OCI-LY7 (cell line): ENCODE results near the gene SLC25A44. TPM values are rescaled to one million over a fixed set of nuclear protein-coding genes. Genes with fewer than 3 reads are reported as not detected.
A peak's percentile ranks its signal among the peaks of the same experiment; 100 is the strongest.

Experiments used
- BruUV-seq: library from RNA; stranded (reverse); fragments of 400-500 nt; replicated peaks from 2 replicates; lab custom pipeline; 2021; lab: Mats Ljungman, UMichigan
- CTCF ChIA-PET: fragments of 300-600 bp; sonication (Branson Sonifier 250); formaldehyde crosslinking; loops from one replicate; lab custom pipeline; 2022; ENCODE audit warnings: antibody characterized with exemption; ENCODE audit not compliant: unreplicated experiment; lab: Charles Lee
- POLR2A ChIA-PET: fragments of 300-600 bp; sonication (Branson Sonifier 250); formaldehyde crosslinking; loops from one replicate; lab custom pipeline; 2022; ENCODE audit warnings: antibody characterized with exemption; lab: Charles Lee
- DNase-seq: peaks from one replicate; pipeline ENCODE4 v3.0.0-alpha.2; 2015; ENCODE audit warnings: low spot score
- H2AFZ ChIP-seq: fragments of 200-600 bp; sonication (generic), shearing (Covaris generic); 2 replicates; pipeline ENCODE4 v1.6.1; 2014; ENCODE audit warnings: mild to moderate bottlenecking, antibody characterized with exemption, low read length, moderate library complexity
- H3K27ac ChIP-seq: fragments of 200-600 bp; sonication (generic); 2 replicates; pipeline ENCODE4 v1.5.1; 2014; ENCODE audit warnings: mixed run types, low read depth, mild to moderate bottlenecking, moderate library complexity, low read length, inconsistent platforms; ENCODE audit not compliant: poor library complexity, severe bottlenecking
- H3K36me3 ChIP-seq: fragments of 200-600 bp; sonication (generic); 2 replicates; pipeline ENCODE4 v1.6.1; 2014; ENCODE audit warnings: mild to moderate bottlenecking, antibody characterized with exemption, low read length, moderate library complexity, mixed read lengths; ENCODE audit not compliant: insufficient read depth
- H3K4me1 ChIP-seq: fragments of 200-600 bp; sonication (generic); 2 replicates; pipeline ENCODE4 v1.5.1; 2014; ENCODE audit warnings: mild to moderate bottlenecking, low read length; ENCODE audit not compliant: insufficient read depth, poor library complexity, severe bottlenecking
- H3K4me2 ChIP-seq: fragments of 200-600 bp; sonication (generic); 2 replicates; pipeline ENCODE4 v1.6.1; 2014; ENCODE audit warnings: mild to moderate bottlenecking, low read length
- H3K4me3 ChIP-seq: fragments of 200-600 bp; sonication (generic); 2 replicates; pipeline ENCODE4 v1.5.1; 2014; ENCODE audit warnings: mild to moderate bottlenecking, low read depth, low read length; ENCODE audit not compliant: poor library complexity, severe bottlenecking
- H3K79me2 ChIP-seq: fragments of 200-600 bp; sonication (generic); 2 replicates; pipeline ENCODE4 v1.6.1; 2016; ENCODE audit warnings: low read depth, mild to moderate bottlenecking, low read length, moderate library complexity, mixed read lengths; ENCODE audit not compliant: insufficient read depth
- H3K9me2 ChIP-seq: fragments of 200-600 bp; sonication (generic); 2 replicates; pipeline ENCODE4 v1.6.1; 2016; ENCODE audit warnings: mild to moderate bottlenecking, low read length, mixed read lengths; ENCODE audit not compliant: insufficient read depth
- H3K9me3 ChIP-seq: fragments of 200-600 bp; sonication (generic); 2 replicates; pipeline ENCODE4 v1.6.1; 2014; ENCODE audit warnings: mild to moderate bottlenecking, mixed run types, low read length, mixed read lengths
- H4K20me1 ChIP-seq: fragments of 200-600 bp; sonication (generic); 2 replicates; pipeline ENCODE4 v1.6.1; 2014; ENCODE audit warnings: mild to moderate bottlenecking, antibody characterized with exemption, low read length, moderate library complexity, mixed read lengths; ENCODE audit not compliant: insufficient read depth
- CTCF ChIP-seq: fragments of 200-600 bp; sonication (generic); conservative IDR thresholded peaks from 2 replicates; pipeline ENCODE4 v1.5.1; 2014; ENCODE audit warnings: mild to moderate bottlenecking, antibody characterized with exemption, low read length, moderate library complexity, mixed read lengths
- EZH2phosphoT487 ChIP-seq: fragments of 200-600 bp; sonication (generic); IDR thresholded peaks from 2 replicates; pipeline ENCODE4 v1.6.1; 2018; ENCODE audit warnings: low read depth, borderline replicate concordance, mild to moderate bottlenecking, mixed run types, antibody characterized with exemption, low read length, moderate library complexity, mixed read lengths
- intact Hi-C: fragments of 100-400 bp; cut with micrococcal nuclease; formaldehyde crosslinking; loops from one replicate; pipeline ENCODE4 v1.10.0; 2022; ENCODE audit not compliant: unreplicated experiment
- total RNA-seq, 2 experiments: library from RNA; depleted of rRNA in 1 of 2; stranded (reverse); fragments of >200 nt in 1 of 2; shearing (Covaris generic) in 1 of 2; gene quantifications; 2 replicates each; pipeline ENCODE4 v1.2.3, GENCODE V29; 2014 to 2022

SLC25A44 gene
- total RNA-seq, 2 experiments from 2014 or later, result 11.0 to 22.5 TPM

DNA sequence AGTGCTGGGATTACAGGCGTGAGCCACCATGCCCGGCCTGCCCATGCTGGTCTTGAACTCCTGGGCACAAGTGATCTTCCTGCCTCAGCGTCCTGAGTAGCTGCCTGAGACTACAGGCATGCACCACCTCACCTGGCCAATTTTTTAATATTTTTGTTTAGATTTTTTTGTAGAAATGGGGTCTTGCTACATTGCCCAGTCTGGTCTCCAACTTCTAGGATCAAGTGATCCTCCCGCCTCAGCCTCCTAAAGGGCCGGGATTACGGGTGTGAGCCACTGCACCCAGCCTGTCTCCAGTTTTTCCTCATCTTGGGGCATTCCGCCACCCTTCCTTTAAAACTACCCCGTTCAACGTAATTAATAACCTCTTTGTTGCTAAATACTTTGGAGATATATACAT, 26.3 kb downstream of the SLC25A44 start:
- ChIA-PET CTCF (no interaction called here), POLR2A (interaction anchor here (0.7 kb wide), 1 partner anchor 338 kb away, joined by 4 read pairs; no protein-coding TSS in a partner anchor)
- Histone ChIP-seq H3K4me1 (no peaks in the 10 kb centered on the region), H3K36me3 (peaks cover 43% of the 10 kb centered on the region), H3K9me3 (no peaks in the 10 kb centered on the region), H4K20me1 (no peaks in the 10 kb centered on the region), H3K27ac (no peak overlapping the region), H3K79me2 (peaks cover 13% of the 10 kb centered on the region), H3K9me2 (no peaks in the 10 kb centered on the region), H2AFZ (no peak overlapping the region), H3K4me3 (no peak overlapping the region), H3K4me2 (no peak overlapping the region)
- TF ChIP-seq EZH2phosphoT487 (no peak), CTCF (no peak)
- intact Hi-C loops, result no loop called here
- DNase-seq, result no peak
- no TSS peak for BruUV-seq

GRCh38 chr1:156221986-156222692, 28.2 kb downstream of the SLC25A44 start:
- DNase-seq, result no peak
- Histone ChIP-seq H3K4me2 (no peak overlapping the region), H3K9me2 (no peaks in the 10 kb centered on the region), H4K20me1 (no peaks in the 10 kb centered on the region), H3K9me3 (no peaks in the 10 kb centered on the region), H3K4me1 (peaks cover 15% of the 10 kb centered on the region), H3K27ac (no peak overlapping the region), H3K79me2 (0 out of 2 replicates have a peak, but pooled peaks cover 7% of the 10 kb centered on the region), H3K36me3 (peaks cover 52% of the 10 kb centered on the region), H2AFZ (no peak overlapping the region), H3K4me3 (no peak overlapping the region)
- POLR2A ChIA-PET, result interaction anchor here (0.6 to 0.7 kb wide), 2 partner anchors 9 kb away, joined by 3 read pairs; partner anchors contain the start of gene PMF1
- CTCF ChIA-PET, result interaction anchor here (0.9 kb wide), 1 partner anchor 9 kb away, joined by 4 read pairs; the partner anchor contains the start of gene PMF1
- no TSS peak for BruUV-seq
- intact Hi-C loops, result no loop called here
- TF ChIP-seq CTCF (no peak), EZH2phosphoT487 (no peak)

- TF ChIP-seq CTCF (peak; percentile 18; the same call in 1 of the 2 replicates), EZH2phosphoT487 (no peak)
- H3K9me3 ChIP-seq, result no peaks in the 10 kb centered on the region
- CTCF ChIA-PET, result interaction anchor here (0.7 to 1.2 kb wide), 9 partner anchors 13 to 84 kb away, joined by 3 to 11 read pairs (median 4); partner anchors contain the start of gene PMF1
- H3K36me3 ChIP-seq, result peaks cover 42% of the 10 kb centered on the region
- no peak overlapping the region for H3K4me2 ChIP-seq
- no peak overlapping the region for H3K4me3 ChIP-seq
- H3K79me2 ChIP-seq, result no peaks in the 10 kb centered on the region
- intact Hi-C loops, result loop anchor here (1.0 to 5.0 kb wide), 3 partner anchors 79 to 133 kb away; no protein-coding TSS in a partner anchor
- POLR2A ChIA-PET, result interaction anchor here (0.6 to 3.7 kb wide), 6 partner anchors 12 to 859 kb away, joined by 5 to 18 read pairs (median 6); partner anchors contain the start of gene PMF1
- no peaks in the 10 kb centered on the region for H4K20me1 ChIP-seq
- no peak for DNase-seq
- H2AFZ ChIP-seq, result no peak overlapping the region
- H3K9me2 ChIP-seq, result no peaks in the 10 kb centered on the region
- H3K27ac ChIP-seq, result peak overlapping the region; percentile 39
- H3K4me1 ChIP-seq, result peaks cover 15% of the 10 kb centered on the region
- BruUV-seq, result no TSS peak
Measured at GRCh38 chr1:156225677-156226014, 31.7 kb downstream of the SLC25A44 start.
